GM23338 (cell line): ENCODE measurements around the gene TMEM144. TPM values are rescaled to one million over a fixed set of nuclear protein-coding genes. Genes with fewer than 3 reads are reported as not detected.

Source experiments
- ATAC-seq: fragments of 200-7000 bp; cut with Tn5 transposase; 3 replicates; pipeline ENCODE4 v1.9.1; 2020
- DNase-seq: peaks from one replicate; pipeline ENCODE4 v3.0.0-alpha.2; 2015; ENCODE audit warnings: low spot score
- H2AFZ ChIP-seq: fragments of 200-600 bp; sonication (generic); 2 replicates; pipeline ENCODE4 v1.8.0; 2016; ENCODE audit warnings: antibody characterized with exemption, mild to moderate bottlenecking, moderate library complexity
- H3F3A ChIP-seq: fragments of 200-600 bp; sonication (generic); replicated peaks from 2 replicates; pipeline ENCODE4 v1.8.0; 2017; ENCODE audit warnings: antibody characterized with exemption, mixed run types, low read depth
- H3K27ac ChIP-seq: fragments of 200-600 bp; sonication (generic); 2 replicates; pipeline ENCODE4 v1.6.1; 2016; ENCODE audit warnings: low read depth
- H3K27me3 ChIP-seq: fragments of 200-600 bp; sonication (generic); 2 replicates; pipeline ENCODE4 v1.8.0; 2016; ENCODE audit warnings: mild to moderate bottlenecking, mixed run types, moderate library complexity; ENCODE audit not compliant: insufficient read depth
- H3K36me3 ChIP-seq: fragments of 200-600 bp; sonication (generic); 2 replicates; pipeline ENCODE4 v1.8.0; 2016; ENCODE audit warnings: mild to moderate bottlenecking; ENCODE audit not compliant: insufficient read depth
- H3K4me1 ChIP-seq: fragments of 200-600 bp; sonication (generic); 2 replicates; pipeline ENCODE4 v1.8.0; 2016; ENCODE audit warnings: mild to moderate bottlenecking, moderate library complexity; ENCODE audit not compliant: insufficient read depth
- H3K4me2 ChIP-seq: fragments of 200-600 bp; sonication (generic); 2 replicates; pipeline ENCODE4 v1.7.1; 2017; ENCODE audit warnings: mixed run types
- H3K4me3 ChIP-seq: fragments of 200-600 bp; sonication (generic); 2 replicates; pipeline ENCODE4 v1.6.1; 2016; ENCODE audit warnings: mixed run types
- H3K79me2 ChIP-seq: fragments of 200-600 bp; sonication (generic); replicated peaks from 2 replicates; pipeline ENCODE4 v1.8.0; 2017; ENCODE audit warnings: mild to moderate bottlenecking; ENCODE audit not compliant: insufficient read depth
- H3K9me2 ChIP-seq: fragments of 200-600 bp; sonication (generic); 2 replicates; pipeline ENCODE4 v1.8.0; 2017; ENCODE audit not compliant: insufficient read depth
- H4K20me1 ChIP-seq: fragments of 200-600 bp; sonication (generic); replicated peaks from 2 replicates; pipeline ENCODE4 v1.8.0; 2017; ENCODE audit warnings: mild to moderate bottlenecking; ENCODE audit not compliant: insufficient read depth
- H3K27ac Mint-ChIP-seq: 2 replicates; pipeline ENCODE4 v1.8.0; 2020; ENCODE audit warnings: inconsistent platforms, mild to moderate bottlenecking, moderate library complexity, mixed read lengths
- H3K27me3 Mint-ChIP-seq: 3 replicates; pipeline ENCODE4 v1.8.0; 2022; ENCODE audit warnings: low read depth, mild to moderate bottlenecking, moderate library complexity, mixed read lengths, inconsistent platforms; ENCODE audit not compliant: insufficient read depth, poor library complexity
- H3K36me3 Mint-ChIP-seq: 3 replicates; pipeline ENCODE4 v1.8.0; 2021; ENCODE audit warnings: low read depth, mild to moderate bottlenecking, inconsistent platforms, moderate library complexity, mixed read lengths
- H3K4me1 Mint-ChIP-seq: 3 replicates; pipeline ENCODE4 v1.8.0; 2020; ENCODE audit warnings: mild to moderate bottlenecking, inconsistent platforms, mixed read lengths
- H3K4me3 Mint-ChIP-seq: 3 replicates; pipeline ENCODE4 v1.8.0; 2021; ENCODE audit warnings: moderate library complexity, mild to moderate bottlenecking, inconsistent platforms, mixed read lengths
- H3K9me3 Mint-ChIP-seq: 3 replicates; pipeline ENCODE4 v1.8.0; 2020; ENCODE audit warnings: moderate library complexity, mild to moderate bottlenecking, inconsistent platforms, mixed read lengths
- CREB1 ChIP-seq: fragments of 250-450 bp; sonication (Bioruptor Pico); IDR thresholded peaks from 2 replicates; pipeline ENCODE4 v1.5.0; 2020; ENCODE audit warnings: low read depth, mild to moderate bottlenecking, moderate library complexity
- EZH2 ChIP-seq: fragments of 200-600 bp; sonication (generic); IDR thresholded peaks from one replicate; pipeline ENCODE4 v1.8.0; 2017; ENCODE audit warnings: antibody characterized with exemption, mild to moderate bottlenecking, low read depth; ENCODE audit not compliant: unreplicated experiment
- JUNB ChIP-seq: IDR thresholded peaks from one replicate; pipeline ENCODE4 v1.6.1; 2016; ENCODE audit warnings: antibody characterized with exemption; ENCODE audit not compliant: unreplicated experiment
- ZNF331 ChIP-seq: fragments of 250-450 bp; sonication (Bioruptor Pico); IDR thresholded peaks from 2 replicates; pipeline ENCODE4 v1.5.0; 2020; ENCODE audit warnings: low read depth, mild to moderate bottlenecking, moderate library complexity
- polyA plus RNA-seq: library from polyadenylated mRNA; unstranded; fragments of >200 nt; fragmentation: Nextera tagmentation; extraction: Ambion mirVana; gene quantifications from 2 replicates; pipeline ENCODE4 v1.2.1, GENCODE V29; 2016
- total RNA-seq: library from RNA; depleted of rRNA; stranded (reverse); fragments of >200 nt; shearing (Covaris generic); gene quantifications from 2 replicates; pipeline ENCODE4 v1.2.3, GENCODE V29; 2014
- TF ChIP-seq, protein P1 (sequence below): fragments of 250-450 bp; sonication (Bioruptor Pico); IDR thresholded peaks from 2 replicates; pipeline ENCODE4 v1.5.0; 2020; ENCODE audit warnings: mild to moderate bottlenecking, moderate library complexity
- TF ChIP-seq, protein P2 (sequence below), 2 experiments: fragments of 200-600 bp in 1 of 2; sonication (generic) in 1 of 2; conservative IDR thresholded peaks; 2 replicates each; pipeline versions ENCODE4 v1.5.1 to v1.6.1; 2016 to 2017; ENCODE audit warnings: antibody characterized with exemption in 2 of 2, low read depth in 2 of 2, mild to moderate bottlenecking in 2 of 2, moderate library complexity in 1 of 2

TMEM144 gene
- total and polyA plus RNA-seq, 2 experiments from 2014 or later = 1.3 to 1.7 TPM

DNA sequence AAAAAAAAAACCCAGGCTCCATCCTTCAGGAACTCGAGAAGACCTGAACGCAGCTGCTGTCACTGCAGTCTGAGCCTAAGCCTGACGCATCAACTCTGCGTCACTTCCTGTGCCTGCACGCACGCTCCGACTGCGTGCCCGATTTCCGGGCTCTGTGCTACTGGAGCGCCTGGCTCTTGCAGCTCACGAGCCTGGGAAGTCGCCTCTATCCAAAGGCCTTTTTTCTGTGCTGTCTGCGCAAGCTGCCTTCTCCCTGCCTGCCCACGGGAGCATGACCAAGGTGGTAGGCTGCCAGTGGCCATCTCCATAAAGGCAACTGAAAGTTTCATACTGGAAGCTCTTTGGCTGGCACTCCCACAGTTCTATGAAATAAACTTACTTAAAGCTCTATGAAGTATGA lies 27.6 kb upstream of the TMEM144 start (continued):
- TF ChIP-seq, protein P1, sequence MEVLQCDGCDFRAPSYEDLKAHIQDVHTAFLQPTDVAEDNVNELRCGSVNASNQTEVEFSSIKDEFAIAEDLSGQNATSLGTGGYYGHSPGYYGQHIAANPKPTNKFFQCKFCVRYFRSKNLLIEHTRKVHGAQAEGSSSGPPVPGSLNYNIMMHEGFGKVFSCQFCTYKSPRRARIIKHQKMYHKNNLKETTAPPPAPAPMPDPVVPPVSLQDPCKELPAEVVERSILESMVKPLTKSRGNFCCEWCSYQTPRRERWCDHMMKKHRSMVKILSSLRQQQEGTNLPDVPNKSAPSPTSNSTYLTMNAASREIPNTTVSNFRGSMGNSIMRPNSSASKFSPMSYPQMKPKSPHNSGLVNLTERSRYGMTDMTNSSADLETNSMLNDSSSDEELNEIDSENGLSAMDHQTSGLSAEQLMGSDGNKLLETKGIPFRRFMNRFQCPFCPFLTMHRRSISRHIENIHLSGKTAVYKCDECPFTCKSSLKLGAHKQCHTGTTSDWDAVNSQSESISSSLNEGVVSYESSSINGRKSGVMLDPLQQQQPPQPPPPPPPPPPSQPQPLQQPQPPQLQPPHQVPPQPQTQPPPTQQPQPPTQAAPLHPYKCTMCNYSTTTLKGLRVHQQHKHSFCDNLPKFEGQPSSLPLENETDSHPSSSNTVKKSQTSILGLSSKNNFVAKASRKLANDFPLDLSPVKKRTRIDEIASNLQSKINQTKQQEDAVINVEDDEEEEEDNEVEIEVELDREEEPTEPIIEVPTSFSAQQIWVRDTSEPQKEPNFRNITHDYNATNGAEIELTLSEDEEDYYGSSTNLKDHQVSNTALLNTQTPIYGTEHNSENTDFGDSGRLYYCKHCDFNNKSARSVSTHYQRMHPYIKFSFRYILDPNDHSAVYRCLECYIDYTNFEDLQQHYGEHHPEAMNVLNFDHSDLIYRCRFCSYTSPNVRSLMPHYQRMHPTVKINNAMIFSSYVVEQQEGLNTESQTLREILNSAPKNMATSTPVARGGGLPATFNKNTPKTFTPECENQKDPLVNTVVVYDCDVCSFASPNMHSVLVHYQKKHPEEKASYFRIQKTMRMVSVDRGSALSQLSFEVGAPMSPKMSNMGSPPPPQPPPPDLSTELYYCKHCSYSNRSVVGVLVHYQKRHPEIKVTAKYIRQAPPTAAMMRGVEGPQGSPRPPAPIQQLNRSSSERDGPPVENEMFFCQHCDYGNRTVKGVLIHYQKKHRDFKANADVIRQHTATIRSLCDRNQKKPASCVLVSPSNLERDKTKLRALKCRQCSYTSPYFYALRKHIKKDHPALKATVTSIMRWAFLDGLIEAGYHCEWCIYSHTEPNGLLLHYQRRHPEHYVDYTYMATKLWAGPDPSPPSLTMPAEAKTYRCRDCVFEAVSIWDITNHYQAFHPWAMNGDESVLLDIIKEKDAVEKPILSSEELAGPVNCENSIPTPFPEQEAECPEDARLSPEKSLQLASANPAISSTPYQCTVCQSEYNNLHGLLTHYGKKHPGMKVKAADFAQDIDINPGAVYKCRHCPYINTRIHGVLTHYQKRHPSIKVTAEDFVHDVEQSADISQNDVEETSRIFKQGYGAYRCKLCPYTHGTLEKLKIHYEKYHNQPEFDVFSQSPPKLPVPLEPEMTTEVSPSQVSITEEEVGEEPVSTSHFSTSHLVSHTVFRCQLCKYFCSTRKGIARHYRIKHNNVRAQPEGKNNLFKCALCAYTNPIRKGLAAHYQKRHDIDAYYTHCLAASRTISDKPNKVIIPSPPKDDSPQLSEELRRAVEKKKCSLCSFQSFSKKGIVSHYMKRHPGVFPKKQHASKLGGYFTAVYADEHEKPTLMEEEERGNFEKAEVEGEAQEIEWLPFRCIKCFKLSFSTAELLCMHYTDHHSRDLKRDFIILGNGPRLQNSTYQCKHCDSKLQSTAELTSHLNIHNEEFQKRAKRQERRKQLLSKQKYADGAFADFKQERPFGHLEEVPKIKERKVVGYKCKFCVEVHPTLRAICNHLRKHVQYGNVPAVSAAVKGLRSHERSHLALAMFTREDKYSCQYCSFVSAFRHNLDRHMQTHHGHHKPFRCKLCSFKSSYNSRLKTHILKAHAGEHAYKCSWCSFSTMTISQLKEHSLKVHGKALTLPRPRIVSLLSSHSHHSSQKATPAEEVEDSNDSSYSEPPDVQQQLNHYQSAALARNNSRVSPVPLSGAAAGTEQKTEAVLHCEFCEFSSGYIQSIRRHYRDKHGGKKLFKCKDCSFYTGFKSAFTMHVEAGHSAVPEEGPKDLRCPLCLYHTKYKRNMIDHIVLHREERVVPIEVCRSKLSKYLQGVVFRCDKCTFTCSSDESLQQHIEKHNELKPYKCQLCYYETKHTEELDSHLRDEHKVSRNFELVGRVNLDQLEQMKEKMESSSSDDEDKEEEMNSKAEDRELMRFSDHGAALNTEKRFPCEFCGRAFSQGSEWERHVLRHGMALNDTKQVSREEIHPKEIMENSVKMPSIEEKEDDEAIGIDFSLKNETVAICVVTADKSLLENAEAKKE = no peak
- no peak for TF ChIP-seq ZNF331 (CRISPR knock-in tag)
- TF ChIP-seq, protein P2, sequence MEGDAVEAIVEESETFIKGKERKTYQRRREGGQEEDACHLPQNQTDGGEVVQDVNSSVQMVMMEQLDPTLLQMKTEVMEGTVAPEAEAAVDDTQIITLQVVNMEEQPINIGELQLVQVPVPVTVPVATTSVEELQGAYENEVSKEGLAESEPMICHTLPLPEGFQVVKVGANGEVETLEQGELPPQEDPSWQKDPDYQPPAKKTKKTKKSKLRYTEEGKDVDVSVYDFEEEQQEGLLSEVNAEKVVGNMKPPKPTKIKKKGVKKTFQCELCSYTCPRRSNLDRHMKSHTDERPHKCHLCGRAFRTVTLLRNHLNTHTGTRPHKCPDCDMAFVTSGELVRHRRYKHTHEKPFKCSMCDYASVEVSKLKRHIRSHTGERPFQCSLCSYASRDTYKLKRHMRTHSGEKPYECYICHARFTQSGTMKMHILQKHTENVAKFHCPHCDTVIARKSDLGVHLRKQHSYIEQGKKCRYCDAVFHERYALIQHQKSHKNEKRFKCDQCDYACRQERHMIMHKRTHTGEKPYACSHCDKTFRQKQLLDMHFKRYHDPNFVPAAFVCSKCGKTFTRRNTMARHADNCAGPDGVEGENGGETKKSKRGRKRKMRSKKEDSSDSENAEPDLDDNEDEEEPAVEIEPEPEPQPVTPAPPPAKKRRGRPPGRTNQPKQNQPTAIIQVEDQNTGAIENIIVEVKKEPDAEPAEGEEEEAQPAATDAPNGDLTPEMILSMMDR (conservative IDR thresholded peaks at IDR 0.05; ENCODE audit: low read depth in 2 of 2) = no peak

DNA sequence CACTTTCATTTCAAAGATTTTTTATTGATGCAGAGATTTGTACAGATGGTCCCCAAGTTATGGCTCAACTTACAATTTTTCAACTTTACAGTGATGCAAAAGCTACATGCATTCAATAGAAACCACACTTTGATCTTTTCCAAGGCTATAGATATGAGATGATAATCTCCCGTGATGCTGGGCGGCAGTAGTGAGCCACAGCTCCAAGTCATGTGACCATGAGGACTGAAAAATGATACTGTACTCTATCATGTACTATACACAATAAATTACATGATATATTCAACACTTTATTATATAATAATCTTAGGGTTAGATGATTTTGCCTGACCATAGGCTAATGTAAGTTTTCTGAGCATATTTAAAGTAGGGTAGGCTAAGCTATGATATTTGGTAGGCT lies 23.5 kb upstream of the TMEM144 start:
- Mint-ChIP-seq H3K9me3 (no peaks in the 10 kb centered on the region), H3K27ac (no peak overlapping the region), H3K4me3 (no peak overlapping the region), H3K36me3 (no peaks in the 10 kb centered on the region), H3K4me1 (no peaks in the 10 kb centered on the region; the same call in 2 of the 3 replicates), H3K27me3 (no peaks in the 10 kb centered on the region)
- TF ChIP-seq JUNB = no peak
- TF ChIP-seq CREB1 = no peak
- TF ChIP-seq EZH2 = no peak
- Histone ChIP-seq H3K4me2 (no peak overlapping the region), H3K79me2 (no peaks in the 10 kb centered on the region), H3K27me3 (no peaks in the 10 kb centered on the region), H3F3A (no peaks in the 10 kb centered on the region), H4K20me1 (no peaks in the 10 kb centered on the region), H3K27ac (no peak overlapping the region), H3K4me3 (no peak overlapping the region), H3K9me2 (no peaks in the 10 kb centered on the region), H2AFZ (no peak overlapping the region), H3K36me3 (no peaks in the 10 kb centered on the region), H3K4me1 (no peaks in the 10 kb centered on the region)
- no peak for ATAC-seq
- no peak for DNase-seq
